HG03520 (cell line): Measurements from ENCODE around the gene IL22RA2.

Source experiments
- ATAC-seq: cut with Tn5 transposase; IDR thresholded peaks from one replicate; pipeline ENCODE4 v1.9.1; 2021; ENCODE audit warnings: mild to moderate bottlenecking, moderate library complexity; ENCODE audit not compliant: unreplicated experiment

IL22RA2 gene

DNA sequence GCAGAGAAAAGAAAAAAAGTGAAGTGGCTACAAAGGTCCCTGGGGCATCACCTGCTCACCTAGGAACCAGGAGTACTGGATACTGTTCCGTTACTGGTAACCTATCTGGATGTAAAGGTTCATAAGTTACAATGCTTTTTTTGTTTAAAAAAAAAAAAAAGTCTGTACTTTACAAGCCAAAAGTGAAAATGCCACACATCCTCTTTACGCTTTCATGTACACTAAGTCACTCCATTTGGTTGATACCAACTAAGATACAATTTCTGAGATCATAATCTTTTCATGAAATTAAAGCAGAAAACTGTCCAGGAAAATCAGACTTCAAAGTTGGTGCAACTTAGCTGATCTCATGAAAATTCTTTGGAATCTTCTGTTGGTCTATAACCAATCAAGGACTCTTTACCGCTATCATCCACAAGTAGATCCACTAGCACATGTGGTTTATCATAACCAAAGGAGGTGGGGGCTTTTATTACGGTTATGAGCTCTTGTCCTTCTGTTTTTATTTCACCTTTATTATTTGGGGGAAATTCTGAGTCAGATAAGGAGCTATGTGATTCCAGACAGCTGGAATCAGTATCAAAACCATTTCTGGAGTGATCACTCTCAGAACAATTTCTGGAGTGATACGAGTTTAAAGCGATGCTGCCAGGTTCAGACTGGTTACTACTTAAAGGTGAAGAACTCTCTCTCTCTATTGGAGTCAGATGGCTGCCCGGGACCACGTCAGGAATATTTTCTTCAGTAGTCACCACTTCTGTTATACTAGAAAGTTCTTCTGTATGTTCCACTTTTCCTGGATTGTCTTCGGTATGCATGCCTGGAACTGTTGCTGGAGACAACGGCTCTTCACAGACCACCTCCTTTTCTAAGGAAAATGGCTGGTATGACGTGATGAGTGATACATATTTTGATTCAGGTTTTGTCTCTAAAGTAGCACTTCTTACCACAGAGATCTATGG is 24.5 kb upstream of the IL22RA2 start:
- no peak for ATAC-seq

DNA sequence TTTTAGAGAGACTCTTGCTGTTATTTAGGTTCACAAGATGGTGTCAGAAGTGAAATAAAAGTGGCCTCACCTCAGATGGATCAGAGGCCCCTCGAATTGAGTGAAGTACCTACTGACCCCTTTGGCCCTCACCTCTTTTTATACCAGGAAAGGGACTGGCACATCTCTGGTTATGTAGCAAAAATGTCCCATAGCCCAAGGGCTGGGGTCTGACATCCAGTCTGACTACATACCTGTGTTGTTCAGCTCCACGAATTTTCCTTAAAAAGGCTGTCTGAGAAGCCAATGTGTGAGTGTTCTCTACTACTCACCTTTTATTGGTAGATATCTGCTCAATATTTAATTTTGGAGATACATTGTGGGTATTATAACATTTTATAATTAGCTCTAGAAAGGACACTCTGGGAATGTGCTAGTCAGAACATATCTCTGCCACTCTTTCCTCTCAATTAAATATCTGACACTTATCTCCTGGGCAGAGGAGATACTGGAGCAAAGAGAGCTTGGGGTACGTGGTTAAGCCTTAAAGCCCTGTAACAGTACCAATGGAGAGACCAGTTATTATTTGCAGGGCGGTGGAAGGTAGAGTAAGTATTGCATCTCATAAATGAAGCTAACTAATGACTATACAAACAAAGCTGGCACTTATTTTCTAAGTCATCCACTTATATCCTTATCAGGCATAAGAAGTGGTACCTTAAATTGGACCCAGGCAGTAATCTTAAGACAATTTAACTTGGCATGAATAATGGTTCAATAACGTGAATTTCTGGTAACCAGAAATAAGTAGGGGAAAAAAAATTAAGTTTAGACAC is 20.0 kb upstream of the IL22RA2 start:
- no peak for ATAC-seq

DNA sequence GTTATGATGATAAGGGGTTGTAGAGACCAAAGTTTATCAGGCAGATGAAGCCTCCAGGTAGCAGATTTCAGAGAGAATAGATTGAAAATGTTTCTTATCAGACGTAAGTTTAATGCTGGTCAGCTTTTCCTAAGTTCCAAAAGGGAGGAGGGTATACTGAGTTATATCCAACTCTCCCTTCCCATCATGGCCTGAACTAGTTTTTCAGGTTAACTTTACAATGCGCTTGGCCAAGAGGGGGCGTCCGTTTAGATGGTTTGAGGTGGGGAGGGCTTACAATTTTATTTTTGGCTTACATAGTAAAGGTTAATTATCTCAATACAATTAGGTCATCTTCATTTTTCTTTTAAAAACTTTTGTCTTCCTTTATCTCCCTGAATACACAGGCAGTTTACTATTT is 19.4 kb upstream of the IL22RA2 start:
- ATAC-seq = no peak

DNA sequence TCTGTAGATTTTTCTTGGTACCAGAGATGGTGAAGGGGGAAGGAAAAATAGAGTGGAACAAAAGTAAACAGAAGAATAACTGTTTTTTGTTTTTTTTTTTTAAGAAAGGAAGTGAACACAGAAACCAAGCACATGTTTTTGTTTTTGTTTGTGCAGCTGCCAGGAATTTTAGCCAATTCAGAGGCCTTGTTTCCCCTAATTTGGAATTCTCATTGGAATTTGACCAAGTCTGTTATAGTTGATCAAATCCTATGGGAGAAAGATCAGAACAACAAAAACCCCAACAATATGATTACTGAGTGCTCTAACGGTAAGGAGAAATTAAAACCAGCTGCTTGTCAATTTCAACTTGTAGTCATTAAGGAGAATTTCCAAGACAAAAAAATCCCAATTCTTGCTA is 18.2 kb upstream of the IL22RA2 start:
- no peak for ATAC-seq

DNA sequence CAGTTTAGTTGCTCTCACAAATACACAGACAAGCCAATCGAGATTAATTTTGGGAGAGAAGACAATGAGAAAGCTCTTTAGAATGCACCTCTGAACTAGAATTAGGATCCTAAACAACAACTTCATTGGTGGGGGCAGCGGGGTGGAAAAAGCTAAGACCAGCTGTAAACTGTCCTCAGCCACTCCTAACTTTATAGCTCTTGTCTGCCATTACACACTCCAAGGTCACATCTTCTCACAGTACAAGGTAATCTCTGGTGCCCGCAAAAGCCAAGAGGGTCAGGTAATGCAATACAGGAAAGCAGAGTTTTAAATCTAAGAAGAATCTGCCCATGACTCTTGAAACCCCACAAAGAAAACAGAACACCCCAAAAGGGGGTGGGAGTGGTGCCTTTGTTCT is 17.8 kb upstream of the IL22RA2 start:
- no peak for ATAC-seq

DNA sequence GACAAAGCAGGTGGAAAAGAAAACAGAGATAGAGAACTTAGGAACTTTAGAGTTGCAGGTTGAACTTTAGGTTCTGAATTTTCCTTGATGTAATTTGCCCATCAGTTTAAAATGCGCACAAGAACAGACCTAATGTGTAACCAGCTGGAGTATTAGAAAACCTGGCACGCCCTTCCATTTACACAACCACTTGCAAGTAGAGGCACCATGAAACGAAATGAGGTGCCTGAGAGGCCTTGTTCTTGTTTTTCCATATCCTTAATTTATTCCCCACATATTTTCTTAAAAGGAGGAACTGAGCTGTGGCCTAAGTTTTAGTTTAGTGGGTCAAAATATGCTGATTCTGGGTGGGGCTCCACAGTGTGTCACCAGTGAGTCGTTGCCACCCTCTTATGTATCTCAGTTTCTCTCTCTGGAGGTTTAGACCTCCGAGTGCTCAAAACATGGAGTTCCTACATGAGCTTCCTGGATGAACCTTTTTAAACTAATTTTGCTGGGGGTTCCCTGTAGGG is 17.2 kb upstream of the IL22RA2 start:
- no peak for ATAC-seq

DNA sequence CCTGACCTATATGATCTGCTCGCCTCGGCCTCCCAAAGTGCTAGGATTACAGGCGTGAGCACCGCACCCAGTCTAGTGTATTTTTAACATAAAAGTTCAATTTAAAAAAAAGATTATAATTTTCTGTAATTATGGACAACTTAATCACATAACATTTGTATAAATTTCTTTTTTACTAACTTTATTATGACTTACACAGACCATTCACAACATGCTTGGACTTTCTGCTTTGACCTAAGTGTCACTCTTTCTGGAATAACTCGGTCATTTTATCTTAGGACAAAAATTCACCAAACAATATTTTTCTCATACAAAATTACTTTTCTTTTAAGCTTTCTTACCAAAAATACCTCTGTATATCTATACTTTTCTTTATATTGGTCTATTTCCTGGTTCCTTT is 15.4 kb upstream of the IL22RA2 start:
- no peak for ATAC-seq

DNA sequence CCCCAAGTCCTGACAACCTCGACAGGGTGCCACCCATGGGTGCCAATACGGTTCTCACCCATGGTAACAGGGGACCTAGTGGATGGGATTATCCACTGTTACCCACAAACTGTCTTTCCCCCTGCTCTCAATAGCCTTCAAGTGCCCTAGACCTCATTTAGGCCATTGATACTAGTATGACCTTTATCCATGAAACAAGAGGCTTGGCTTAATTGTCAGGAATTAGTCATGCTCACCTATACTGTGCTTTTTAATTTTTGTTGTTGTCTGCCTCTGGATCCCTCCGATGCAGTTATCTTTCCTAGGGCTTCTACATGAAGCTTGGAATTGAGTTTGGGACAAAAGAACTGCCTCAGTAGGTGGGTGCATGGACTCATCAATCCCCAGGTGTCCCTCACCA is 11.8 kb upstream of the IL22RA2 start:
- ATAC-seq = no peak

DNA sequence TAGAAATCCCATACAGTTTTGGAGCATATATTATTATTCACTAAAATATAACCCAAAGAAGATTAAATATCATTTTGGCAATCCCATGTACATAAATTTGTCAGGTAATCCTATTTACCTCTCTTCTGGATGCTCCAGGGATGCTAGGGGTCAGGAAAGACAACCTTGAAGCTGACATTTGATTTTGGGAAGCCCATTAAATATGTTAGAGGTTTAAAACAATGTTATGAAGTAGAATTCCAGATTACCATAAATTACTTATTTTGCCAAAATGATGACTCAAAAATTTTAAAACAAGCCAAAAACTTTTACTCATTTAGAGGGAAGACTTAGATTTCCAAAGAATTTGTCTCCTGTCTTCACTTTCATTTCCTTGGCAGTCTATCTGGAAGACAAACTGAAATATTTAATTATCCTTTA is 9.2 kb upstream of the IL22RA2 start:
- ATAC-seq = no peak

DNA sequence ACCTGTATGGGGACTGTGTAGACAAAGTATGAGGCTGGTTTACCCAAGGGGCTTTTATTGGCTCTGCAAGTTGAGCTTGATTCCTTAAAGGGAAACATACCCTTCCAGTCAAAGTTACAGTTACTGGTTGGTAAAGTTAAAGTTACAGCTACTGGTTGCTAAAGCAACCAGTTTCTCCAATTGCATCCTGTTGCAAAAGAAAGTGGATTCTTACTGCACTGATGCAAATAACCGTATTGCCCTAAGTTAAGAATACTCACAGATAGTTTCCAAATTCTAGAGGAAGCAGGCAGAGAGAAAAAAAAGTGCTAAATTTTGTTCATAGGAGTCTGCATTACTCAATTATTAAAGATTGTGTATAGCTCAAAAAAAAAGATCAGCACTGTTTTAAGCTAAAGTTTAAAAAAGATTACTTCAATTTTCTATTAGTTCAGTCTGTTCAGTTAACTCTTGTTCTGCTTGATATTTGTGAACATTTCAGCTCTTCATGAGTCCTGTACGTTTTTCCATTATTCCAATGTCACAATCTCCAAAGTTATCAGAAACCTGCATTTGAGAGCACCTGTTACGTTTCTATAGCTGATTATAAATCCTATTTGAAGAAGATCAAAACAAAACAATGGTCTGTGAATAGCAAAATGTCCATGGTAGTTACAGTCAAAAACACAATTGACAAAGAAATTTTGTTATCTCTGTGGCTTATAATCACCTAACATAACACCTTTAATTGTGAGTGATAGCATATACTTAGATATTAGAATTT is 8.6 kb upstream of the IL22RA2 start:
- ATAC-seq = no peak

DNA sequence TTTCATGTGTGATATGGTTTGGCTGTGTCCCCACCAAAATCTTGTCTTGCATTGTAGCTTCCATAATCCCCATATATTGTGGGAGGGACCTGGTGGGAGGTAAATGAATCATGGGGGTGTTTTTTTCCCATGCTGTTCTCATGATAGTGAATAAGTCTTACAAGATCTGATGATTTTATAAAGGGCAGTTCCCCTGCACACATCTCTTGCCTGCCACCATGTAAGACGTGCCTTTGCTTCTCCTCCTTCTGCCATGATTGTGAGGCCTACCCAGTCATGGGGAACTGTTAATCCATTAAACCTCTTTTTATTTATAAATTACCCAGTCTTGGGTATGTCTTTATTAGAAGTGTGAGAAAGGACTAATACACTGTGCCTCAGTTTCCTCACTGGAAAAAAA is 4.2 kb upstream of the IL22RA2 start:
- no peak for ATAC-seq

DNA sequence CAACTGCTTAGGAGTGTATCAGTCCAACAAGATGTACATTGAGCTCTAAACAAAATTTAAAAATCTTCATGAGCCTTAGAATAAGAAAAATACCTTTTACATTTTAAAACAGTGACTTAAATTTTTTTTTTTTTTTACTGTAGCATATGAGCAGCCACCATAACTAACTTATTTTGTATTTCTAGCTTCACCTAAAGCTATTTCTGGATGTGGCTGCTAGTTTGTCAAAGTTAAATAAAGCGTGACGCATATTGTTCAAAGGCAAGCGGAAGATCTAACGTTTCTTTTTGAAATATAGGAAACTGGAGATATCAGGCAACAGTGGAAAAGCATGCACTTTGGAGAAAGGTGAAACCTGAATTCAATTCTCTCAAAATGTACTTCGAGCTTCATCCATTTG is 3.3 kb upstream of the IL22RA2 start:
- ATAC-seq = no peak

DNA sequence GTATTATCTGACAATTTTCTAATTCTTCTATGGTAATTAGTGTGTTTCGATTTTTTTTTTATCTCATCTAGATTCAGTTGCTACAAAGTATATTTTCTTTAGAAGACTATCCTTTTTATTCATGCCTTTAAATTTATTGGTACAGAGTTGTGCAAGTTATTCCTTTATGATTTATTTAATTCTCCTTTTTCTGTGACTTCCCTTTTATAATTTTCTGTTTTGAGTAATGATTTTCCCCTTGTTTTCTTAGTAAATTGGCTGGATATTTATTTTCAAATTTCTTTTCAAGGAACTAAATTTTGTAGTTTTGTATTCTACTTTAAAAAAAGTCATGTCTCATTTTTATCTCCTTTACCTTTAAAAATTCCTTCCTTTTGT is 2.4 kb upstream of the IL22RA2 start:
- no peak for ATAC-seq

DNA sequence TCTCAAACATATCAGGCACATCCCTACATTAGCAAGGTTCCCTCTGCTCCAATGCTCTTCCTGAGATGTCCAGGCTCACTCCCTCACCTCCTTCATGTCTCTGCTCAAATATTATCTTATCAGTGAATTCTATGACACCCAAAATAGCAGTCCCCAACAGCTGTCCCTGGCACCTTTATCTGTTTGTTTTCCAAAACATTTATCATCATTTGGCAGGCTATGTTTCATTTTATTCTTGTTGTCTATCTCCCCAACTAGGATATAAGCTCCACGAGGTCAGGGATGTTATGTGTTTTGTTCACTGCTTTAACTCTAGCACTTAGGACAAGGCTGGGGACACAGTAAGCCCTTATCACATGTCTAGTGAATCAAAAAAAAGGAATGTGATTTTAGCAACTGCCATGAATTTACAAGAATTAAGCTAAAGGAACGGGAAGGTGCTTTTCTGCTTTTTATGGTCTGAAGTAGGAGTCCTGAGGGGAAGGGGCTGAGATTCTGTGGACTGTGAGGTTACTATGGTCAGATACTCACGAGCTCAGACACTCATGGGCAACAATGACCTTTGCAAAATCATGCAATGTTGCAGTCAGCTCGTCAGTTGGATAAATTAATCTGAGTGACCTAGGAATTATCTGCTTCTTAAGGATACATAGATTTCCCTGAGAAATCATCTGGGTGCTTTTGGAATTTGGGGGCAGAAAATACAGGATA is 1.9 kb upstream of the IL22RA2 start:
- no peak for ATAC-seq

DNA sequence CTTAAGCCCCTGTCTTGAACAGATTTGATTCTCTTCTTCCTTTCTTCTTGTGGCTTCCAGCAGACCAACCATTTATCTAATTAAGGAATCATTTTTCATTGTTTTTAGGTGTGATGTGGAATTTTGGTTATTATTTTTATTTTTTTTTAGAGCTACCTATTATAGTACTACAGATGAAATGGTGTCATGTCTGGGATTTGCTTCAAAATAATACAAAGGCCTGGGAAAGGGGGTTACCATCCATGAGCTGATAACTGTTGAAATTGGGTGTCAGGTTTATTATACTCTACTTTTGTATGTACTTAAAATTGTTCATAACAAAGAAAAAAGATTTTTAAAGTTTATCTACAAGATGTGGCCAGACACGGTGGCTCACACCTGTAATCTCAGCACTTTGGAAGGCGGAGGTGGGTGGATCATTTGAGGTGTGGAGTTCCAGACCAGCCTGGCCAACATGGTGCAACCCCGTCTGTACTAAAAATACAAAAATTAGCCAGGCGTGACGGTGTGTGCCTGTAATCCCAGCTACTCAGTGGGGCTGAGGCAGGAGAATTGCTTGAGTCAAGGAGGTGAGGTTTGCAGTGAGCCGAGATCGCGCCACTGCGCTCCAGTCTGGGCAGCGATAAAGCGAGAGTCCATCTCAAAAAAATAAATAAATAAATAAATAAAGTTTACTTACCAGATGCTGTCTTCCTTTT is 561 bp downstream of the IL22RA2 start:
- no peak for ATAC-seq

DNA sequence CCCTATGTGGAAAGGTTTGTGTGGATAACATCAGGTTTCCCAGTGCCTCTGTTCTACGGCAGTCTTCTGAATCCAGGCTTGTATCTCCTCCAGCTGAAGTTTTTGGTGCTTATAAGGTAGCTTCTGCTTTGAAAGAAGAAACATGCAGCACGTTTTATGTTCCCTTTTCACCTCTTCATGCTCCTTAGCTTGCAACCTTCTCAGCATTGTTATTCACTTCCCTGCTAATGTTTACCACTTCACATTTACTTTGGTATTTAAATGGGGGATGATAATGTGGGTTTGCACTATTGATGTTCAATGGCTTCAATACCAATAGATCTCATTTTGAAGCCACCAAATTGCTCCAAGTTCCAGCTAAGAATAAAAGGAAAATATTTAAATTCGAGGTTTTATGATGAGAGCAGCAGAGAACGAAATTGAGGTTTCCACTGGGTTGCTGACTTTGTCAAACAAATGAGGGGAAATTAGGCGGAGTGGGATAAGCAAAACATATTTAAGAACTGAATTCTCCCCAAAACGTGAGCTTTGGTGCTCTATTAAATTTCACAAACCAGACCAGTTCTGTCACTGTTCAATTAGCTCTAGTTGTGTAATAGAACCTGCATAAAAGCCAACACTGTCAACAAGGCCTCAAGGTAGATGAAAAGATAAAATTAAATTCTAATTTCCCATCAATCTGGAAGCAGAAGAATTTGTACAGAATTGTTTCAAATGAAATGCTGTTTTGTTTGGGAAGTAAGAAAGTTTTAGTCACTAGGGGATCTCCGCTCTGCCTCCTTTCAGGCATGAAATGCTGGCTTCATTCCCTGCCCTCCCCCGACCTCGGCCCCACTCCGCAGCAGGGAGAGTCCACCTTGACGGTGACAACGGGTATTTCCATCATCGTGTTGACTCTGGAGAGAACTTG is 1.4 kb downstream of the IL22RA2 start:
- ATAC-seq = no peak

DNA sequence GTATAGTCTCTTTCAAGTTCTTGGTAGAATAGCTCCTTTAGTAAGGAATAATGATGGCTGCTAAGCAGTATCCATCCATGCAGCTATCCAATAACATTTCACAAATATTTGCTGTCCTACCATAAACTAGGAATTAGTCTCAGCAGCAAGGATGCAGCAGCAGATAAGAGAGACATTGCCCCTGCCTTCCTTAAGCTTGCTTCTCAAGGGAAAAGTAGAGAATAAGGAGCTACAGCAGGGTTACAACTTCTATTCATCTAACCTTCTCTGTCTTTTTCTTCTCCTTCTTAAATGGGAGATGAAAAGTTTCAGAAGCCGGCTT is 2.4 kb downstream of the IL22RA2 start:
- no peak for ATAC-seq

DNA sequence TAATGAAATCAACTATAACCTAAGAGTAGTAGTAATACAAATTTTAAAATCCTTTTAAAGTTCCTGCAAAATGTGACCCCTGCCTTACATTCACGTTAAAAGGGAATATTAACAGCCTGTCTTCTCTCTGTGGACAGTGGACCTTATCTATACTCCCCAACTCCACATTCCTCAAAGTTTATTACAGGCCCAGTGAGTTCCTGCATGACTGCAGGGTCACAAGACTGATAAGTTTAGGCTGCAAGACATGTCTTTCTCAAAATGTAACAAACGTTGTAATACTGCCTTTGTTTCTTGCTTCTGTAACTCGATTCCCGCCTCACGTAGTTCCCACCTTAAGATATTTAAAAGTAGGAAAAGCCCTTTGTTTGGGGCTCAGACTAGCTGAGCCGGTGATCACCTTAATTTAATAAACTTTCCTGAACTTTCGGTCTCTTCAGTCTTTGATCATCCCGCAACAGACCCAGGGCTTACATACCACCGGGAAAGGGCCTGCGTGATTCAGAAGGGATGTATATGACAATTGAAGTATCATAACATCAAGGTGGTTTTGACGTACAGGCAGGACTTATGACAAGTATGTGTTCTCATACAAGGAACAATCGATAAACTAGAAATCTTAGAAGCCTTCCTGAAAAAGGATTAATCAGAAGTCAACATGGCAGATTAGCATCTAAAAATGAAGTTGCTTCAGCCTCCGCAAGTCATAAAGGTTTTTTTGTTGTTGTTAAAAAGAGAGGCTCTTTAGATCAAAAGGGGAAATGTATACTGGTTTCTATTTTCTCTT is 3.0 kb downstream of the IL22RA2 start:
- no peak for ATAC-seq
